ENCODE data around the gene RALBP1.
"Not testable (repeated sequence)": the region's sequence is repeated elsewhere in the genome, so short reads cannot be mapped to it uniquely, and the experiment has no call there.

The RALBP1 gene

GRCh38 chr18:9474983-9475642, at the start of gene RALBP1:
Gene RALBP1, plus strand, starts transcription at chr18:9475513. Its CDS starts 37,533 bp downstream, at chr18:9513046.
- in situ Hi-C loops (cut with MboI; ENCODE audit: low sequenced_read_pairs) = loop anchor here (25.0 kb wide), 1 partner anchor 88 kb away; no protein-coding TSS in a partner anchor

GRCh38 chr18:9426753-9427152, 48.6 kb upstream of the RALBP1 start:
- in situ Hi-C loops (cut with MboI; ENCODE audit: low sequenced_read_pairs) = no loop called here

GRCh38 chr18:9428301-9428706, 47.0 kb upstream of the RALBP1 start:
- in situ Hi-C loops (cut with MboI; ENCODE audit: low sequenced_read_pairs) = no loop called here

- in situ Hi-C loops (cut with MboI; ENCODE audit: low sequenced_read_pairs) = no loop called here
These were observed 46.3 kb upstream of the RALBP1 start for GRCh38 chr18:9428862-9429661.

GRCh38 chr18:9429662-9429993, 45.7 kb upstream of the RALBP1 start:
- in situ Hi-C loops (cut with MboI; ENCODE audit: low sequenced_read_pairs) = no loop called here

GRCh38 chr18:9430315-9430714, 45.0 kb upstream of the RALBP1 start:
- in situ Hi-C loops (cut with MboI; ENCODE audit: low sequenced_read_pairs) = not testable (repeated sequence)

- in situ Hi-C loops (cut with MboI; ENCODE audit: low sequenced_read_pairs) = no loop called here
These were observed 44.0 kb upstream of the RALBP1 start for GRCh38 chr18:9431296-9431695.

- in situ Hi-C loops (cut with MboI; ENCODE audit: low sequenced_read_pairs) = not testable (repeated sequence)
These were observed 42.2 kb upstream of the RALBP1 start for GRCh38 chr18:9433122-9433521.

- in situ Hi-C loops (cut with MboI; ENCODE audit: low sequenced_read_pairs) = no loop called here
These were observed 41.6 kb upstream of the RALBP1 start for GRCh38 chr18:9433671-9434121.

- in situ Hi-C loops (cut with MboI; ENCODE audit: low sequenced_read_pairs) = no loop called here
These were observed 41.1 kb upstream of the RALBP1 start for GRCh38 chr18:9434122-9434701.

- in situ Hi-C loops (cut with MboI; ENCODE audit: low sequenced_read_pairs) = no loop called here
These were observed 40.3 kb upstream of the RALBP1 start for GRCh38 chr18:9435041-9435440.

- in situ Hi-C loops (cut with MboI; ENCODE audit: low sequenced_read_pairs) = no loop called here
These were observed 38.9 kb upstream of the RALBP1 start for GRCh38 chr18:9436206-9436929.

- in situ Hi-C loops (cut with MboI; ENCODE audit: low sequenced_read_pairs) = no loop called here
These were observed 38.3 kb upstream of the RALBP1 start for GRCh38 chr18:9437021-9437437.

GRCh38 chr18:9437672-9438071, 37.6 kb upstream of the RALBP1 start:
- in situ Hi-C loops (cut with MboI; ENCODE audit: low sequenced_read_pairs) = no loop called here

GRCh38 chr18:9441061-9441460, 34.3 kb upstream of the RALBP1 start:
- in situ Hi-C loops (cut with MboI; ENCODE audit: low sequenced_read_pairs) = no loop called here

- in situ Hi-C loops (cut with MboI; ENCODE audit: low sequenced_read_pairs) = no loop called here
These were observed 30.8 kb upstream of the RALBP1 start for GRCh38 chr18:9444549-9444948.

GRCh38 chr18:9446839-9447238, 28.5 kb upstream of the RALBP1 start:
- in situ Hi-C loops (cut with MboI; ENCODE audit: low sequenced_read_pairs) = no loop called here

GRCh38 chr18:9447334-9447733, 28.0 kb upstream of the RALBP1 start:
- in situ Hi-C loops (cut with MboI; ENCODE audit: low sequenced_read_pairs) = no loop called here

GRCh38 chr18:9449600-9450414, 25.5 kb upstream of the RALBP1 start:
- in situ Hi-C loops (cut with MboI; ENCODE audit: low sequenced_read_pairs) = no loop called here

GRCh38 chr18:9450920-9451319, 24.4 kb upstream of the RALBP1 start:
- in situ Hi-C loops (cut with MboI; ENCODE audit: low sequenced_read_pairs) = not testable (repeated sequence)

Data from HL-60/S4 treated with phorbol 12-myristate 13-acetate at 8.2 ng/mL for 4 days and 3 days (cell line).